IMR-90 (cell line): ENCODE results near the gene TMBIM6. TPM values are rescaled to one million over a fixed set of nuclear protein-coding genes. Genes with fewer than 3 reads are reported as not detected.

Experiments
- ATAC-seq: fragments of 200-7000 bp; cut with Tn5 transposase; 2 replicates; pipeline ENCODE4 v1.9.1; 2020; ENCODE audit warnings: low read depth, mild to moderate bottlenecking, moderate library complexity
- BruUV-seq: library from RNA; stranded (reverse); fragments of 400-500 nt; replicated peaks from 2 replicates; lab custom pipeline; 2021; lab: Mats Ljungman, UMichigan
- CTCF ChIA-PET: fragments of 300-600 bp; formaldehyde crosslinking; extraction: SDS; loops from one replicate; lab custom pipeline; 2021; ENCODE audit warnings: antibody characterized with exemption; lab: Yijun Ruan, JAX
- POLR2A ChIA-PET: fragments of 300-600 bp; sonication (Branson Sonifier 250); formaldehyde crosslinking; loops from one replicate; lab custom pipeline; 2022; ENCODE audit warnings: antibody characterized with exemption; ENCODE audit not compliant: unreplicated experiment; lab: Charles Lee
- DNase-seq: peaks from one replicate; pipeline ENCODE4 v3.0.0; 2013
- H2AFZ ChIP-seq: replicated peaks from 2 replicates; pipeline ENCODE3; 2013; ENCODE audit warnings: low read length, mild to moderate bottlenecking; ENCODE audit not compliant: poor library complexity
- H2AK5ac ChIP-seq: 2 replicates; pipeline ENCODE4 v1.6.1; 2013; ENCODE audit warnings: low read depth, low read length, inconsistent platforms
- H2AK9ac ChIP-seq: replicated peaks from 2 replicates; pipeline ENCODE3; 2013; ENCODE audit warnings: mild to moderate bottlenecking, low read depth, low read length, moderate library complexity; ENCODE audit not compliant: poor library complexity
- H2BK120ac ChIP-seq: 2 replicates; pipeline ENCODE4 v1.6.1; 2013; ENCODE audit warnings: low read depth, low read length, inconsistent platforms
- H2BK15ac ChIP-seq: 3 replicates; pipeline ENCODE4 v1.6.1; 2013; ENCODE audit warnings: low read depth, low read length, inconsistent platforms
- H2BK20ac ChIP-seq: 2 replicates; pipeline ENCODE4 v1.6.1; 2013; ENCODE audit warnings: low read depth, mild to moderate bottlenecking, inconsistent platforms, low read length, moderate library complexity
- H2BK5ac ChIP-seq: 2 replicates; pipeline ENCODE4 v1.6.1; 2013; ENCODE audit warnings: mild to moderate bottlenecking, low read depth, low read length, inconsistent platforms; ENCODE audit not compliant: poor library complexity, severe bottlenecking
- H3K14ac ChIP-seq: replicated peaks from 2 replicates; pipeline ENCODE4 v1.6.1; 2013; ENCODE audit warnings: low read depth, low read length, inconsistent platforms
- H3K18ac ChIP-seq: 2 replicates; pipeline ENCODE4 v1.6.1; 2013; ENCODE audit warnings: low read depth, low read length, control low read depth
- H3K23ac ChIP-seq: 2 replicates; pipeline ENCODE4 v1.6.1; 2013; ENCODE audit warnings: low read depth, low read length, inconsistent platforms
- H3K27ac ChIP-seq: 2 replicates; pipeline ENCODE4 v1.5.1; 2013; ENCODE audit warnings: mild to moderate bottlenecking, control low read depth, low read length; ENCODE audit not compliant: insufficient read depth
- H3K27me3 ChIP-seq: 2 replicates; pipeline ENCODE4 v1.6.1; 2013; ENCODE audit warnings: low read length; ENCODE audit not compliant: control insufficient read depth, insufficient read depth
- H3K36me3 ChIP-seq: 2 replicates; pipeline ENCODE4 v1.6.1; 2013; ENCODE audit warnings: low read length, mixed read lengths; ENCODE audit not compliant: control insufficient read depth, insufficient read depth
- H3K4ac ChIP-seq: 2 replicates; pipeline ENCODE4 v1.6.1; 2013; ENCODE audit warnings: low read depth, low read length, inconsistent platforms
- H3K4me1 ChIP-seq: 2 replicates; pipeline ENCODE4 v1.6.1; 2013; ENCODE audit warnings: low read length, mixed read lengths; ENCODE audit not compliant: control insufficient read depth, insufficient read depth
- H3K4me2 ChIP-seq: 2 replicates; pipeline ENCODE4 v1.6.1; 2013; ENCODE audit warnings: low read depth, mild to moderate bottlenecking, control low read depth, low read length, moderate library complexity
- H3K4me3 ChIP-seq: 2 replicates; pipeline ENCODE4 v1.5.1; 2013; ENCODE audit warnings: low read depth, mild to moderate bottlenecking, control low read depth, low read length, moderate library complexity; ENCODE audit not compliant: insufficient read depth
- H3K56ac ChIP-seq: 2 replicates; pipeline ENCODE4 v1.6.1; 2013; ENCODE audit warnings: low read length, inconsistent platforms; ENCODE audit not compliant: insufficient read depth; ENCODE audit errors: extremely low read depth
- H3K79me1 ChIP-seq, 2 experiments: 2 replicates each; pipeline ENCODE4 v1.6.1; 2013; ENCODE audit warnings: low read length in 2 of 2, inconsistent platforms in 1 of 2, low read depth in 1 of 2
- H3K9ac ChIP-seq: 2 replicates; pipeline ENCODE4 v1.6.1; 2013; ENCODE audit warnings: low read depth, low read length, control low read depth
- H3K9me1 ChIP-seq: 2 replicates; pipeline ENCODE4 v1.6.1; 2013; ENCODE audit warnings: low read length, inconsistent platforms; ENCODE audit not compliant: insufficient read depth
- H3K9me3 ChIP-seq: 2 replicates; pipeline ENCODE4 v1.6.1; 2013; ENCODE audit warnings: low read length; ENCODE audit not compliant: control insufficient read depth, insufficient read depth
- H4K20me1 ChIP-seq: 2 replicates; pipeline ENCODE4 v1.6.1; 2013; ENCODE audit warnings: low read length, inconsistent platforms; ENCODE audit not compliant: insufficient read depth
- H4K5ac ChIP-seq: 2 replicates; pipeline ENCODE4 v1.6.1; 2013; ENCODE audit warnings: mild to moderate bottlenecking, low read depth, low read length, control low read depth
- H4K8ac ChIP-seq, 2 experiments: 2 replicates each; pipeline ENCODE4 v1.6.1; 2013; ENCODE audit warnings: low read depth in 2 of 2, low read length in 2 of 2, control low read depth in 1 of 2, inconsistent platforms in 1 of 2
- H4K91ac ChIP-seq: 2 replicates; pipeline ENCODE4 v1.6.1; 2013; ENCODE audit warnings: low read depth, low read length, inconsistent platforms; ENCODE audit not compliant: insufficient read depth
- BHLHE40 ChIP-seq: fragments of 150-350 bp; IDR thresholded peaks from 2 replicates; pipeline ENCODE4 v1.6.1; 2016; ENCODE audit warnings: mild to moderate bottlenecking, low read depth, low read length
- CHD1 ChIP-seq: IDR thresholded peaks from 2 replicates; pipeline ENCODE4 v1.6.1; 2012; ENCODE audit warnings: low read depth, low read length, improper control_type of control experiment
- FOS ChIP-seq: fragments of 150-350 bp; IDR thresholded peaks from 2 replicates; pipeline ENCODE4 v1.6.1; 2016; ENCODE audit warnings: low read depth, low read length
- MAFK ChIP-seq: IDR thresholded peaks from 2 replicates; pipeline ENCODE4 v1.6.1; 2012; ENCODE audit warnings: low read depth, low read length, improper control_type of control experiment
- MXI1 ChIP-seq: IDR thresholded peaks from 2 replicates; pipeline ENCODE4 v1.6.1; 2012; ENCODE audit warnings: low read depth, mild to moderate bottlenecking, low read length, moderate library complexity, borderline replicate concordance
- RFX5 ChIP-seq: IDR thresholded peaks from 2 replicates; pipeline ENCODE4 v1.8.0; 2012; ENCODE audit warnings: low read depth, mild to moderate bottlenecking, low read length, moderate library complexity
- SMC3 ChIP-seq: fragments of 150-350 bp; IDR thresholded peaks from 2 replicates; pipeline ENCODE4 v1.6.1; 2016; ENCODE audit warnings: low read depth, mild to moderate bottlenecking, antibody characterized with exemption, low read length, moderate library complexity
- WGBS, 2 experiments: methylation state at CpG; one replicate each; pipeline versions ENCODE4 v1.1.5 to v1.1.7; 2013; ENCODE audit warnings: missing lambda C conversion rate in 2 of 2; ENCODE audit not compliant: insufficient read length in 1 of 2; ENCODE audit errors: extremely low coverage in 2 of 2; 5-methylcytosine and 5-hydroxymethylcytosine counted together
- dilution Hi-C: fragments of 300-500 bp; cut with HindIII; formaldehyde crosslinking; loops from one replicate; pipeline ENCODE4 v1.14.3; 2018; ENCODE audit warnings: low sequenced_read_pairs; ENCODE audit not compliant: unreplicated experiment
- in situ Hi-C: fragments of 300-500 bp; cut with MboI; formaldehyde crosslinking; loops from 3 replicates; pipeline ENCODE4 v1.14.3; 2019; ENCODE audit warnings: low sequenced_read_pairs, inconsistent platforms, mixed read lengths
- intact Hi-C: fragments of 100-400 bp; cut with micrococcal nuclease; formaldehyde crosslinking; loops from 2 replicates; pipeline ENCODE4 v1.10.0; 2022
- polyA plus RNA-seq, 3 experiments: library from polyadenylated mRNA; depleted of rRNA; stranded (reverse); fragments of >200 nt; gene quantifications; 2 replicates each; pipeline ENCODE4 v1.2.3, GENCODE V29; 2012; ENCODE audit warnings: low replicate concordance in 1 of 3
- total RNA-seq: library from RNA; depleted of rRNA; stranded (reverse); fragments of >200 nt; gene quantifications from 2 replicates; pipeline ENCODE4 v1.2.3, GENCODE V29; 2012
- TF ChIP-seq, protein P1 (sequence below): fragments of 150-350 bp; IDR thresholded peaks from 2 replicates; pipeline ENCODE4 v1.6.1; 2017; ENCODE audit warnings: mild to moderate bottlenecking, antibody characterized with exemption, low read length, low read depth
- TF ChIP-seq, protein P2 (sequence below): conservative IDR thresholded peaks from 2 replicates; pipeline ENCODE4 v1.5.1; 2012; ENCODE audit warnings: mild to moderate bottlenecking, low read depth, low read length, improper control_type of control experiment

The TMBIM6 gene
- total and polyA plus RNA-seq, 2 of the 4 experiments (the other 2 are of a cell fraction), result 255 to 285 TPM

DNA sequence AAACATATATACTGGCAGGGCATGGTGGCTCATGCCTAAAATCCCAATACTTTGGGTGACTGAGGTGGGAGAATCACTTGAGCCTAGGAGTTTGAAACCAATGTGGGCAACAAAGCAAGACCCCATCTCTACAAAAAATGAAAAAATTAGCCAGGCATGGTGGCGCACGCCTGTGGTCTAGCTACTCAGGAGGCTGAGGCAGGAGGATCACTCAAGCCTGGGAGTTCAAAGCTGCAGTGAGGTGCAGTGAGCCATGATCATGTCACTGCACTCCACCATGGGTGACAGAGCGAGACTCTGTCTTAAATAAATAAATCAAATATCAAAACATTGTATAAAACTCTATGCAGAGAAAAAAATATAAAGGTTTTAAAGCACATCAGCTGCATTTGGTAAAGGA, 39.3 kb upstream of the TMBIM6 start:
- Histone ChIP-seq H3K4ac (no peak overlapping the region), H2BK5ac (no peak overlapping the region), H2AFZ (no peak overlapping the region), H4K5ac (no peak overlapping the region), H3K14ac (no peak overlapping the region), H3K4me1 (peaks cover 33% of the 10 kb centered on the region), H2BK20ac (no peak overlapping the region), H3K56ac (no peak overlapping the region), H2BK15ac (no peak overlapping the region), H2AK9ac (no peak overlapping the region), H3K27me3 (no peaks in the 10 kb centered on the region), H3K4me3 (no peak overlapping the region), H3K36me3 (no peaks in the 10 kb centered on the region), H3K18ac (no peak overlapping the region), H3K4me2 (no peak overlapping the region), H4K8ac (no peak overlapping the region), H2BK120ac (no peak overlapping the region), H3K9ac (no peak overlapping the region), H3K9me1 (peaks cover 27% of the 10 kb centered on the region), H3K23ac (no peak overlapping the region), H3K9me3 (no peaks in the 10 kb centered on the region), H2AK5ac (no peak overlapping the region), H3K27ac (no peak overlapping the region), H3K79me1 (peaks cover 18 to 70% of the 10 kb centered on the region in 2 experiments), H4K91ac (no peak overlapping the region), H4K20me1 (peaks cover 41% of the 10 kb centered on the region)
- no peak for ATAC-seq
- no peak for TF ChIP-seq CHD1
- TF ChIP-seq RFX5, result no peak
- TF ChIP-seq BHLHE40, result no peak
- no peak for TF ChIP-seq MXI1
- TF ChIP-seq SMC3, result no peak
- TF ChIP-seq, protein P1, sequence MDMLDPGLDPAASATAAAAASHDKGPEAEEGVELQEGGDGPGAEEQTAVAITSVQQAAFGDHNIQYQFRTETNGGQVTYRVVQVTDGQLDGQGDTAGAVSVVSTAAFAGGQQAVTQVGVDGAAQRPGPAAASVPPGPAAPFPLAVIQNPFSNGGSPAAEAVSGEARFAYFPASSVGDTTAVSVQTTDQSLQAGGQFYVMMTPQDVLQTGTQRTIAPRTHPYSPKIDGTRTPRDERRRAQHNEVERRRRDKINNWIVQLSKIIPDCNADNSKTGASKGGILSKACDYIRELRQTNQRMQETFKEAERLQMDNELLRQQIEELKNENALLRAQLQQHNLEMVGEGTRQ, result no peak
- no peak for TF ChIP-seq FOS
- TF ChIP-seq MAFK, result no peak
- TF ChIP-seq, protein P2, sequence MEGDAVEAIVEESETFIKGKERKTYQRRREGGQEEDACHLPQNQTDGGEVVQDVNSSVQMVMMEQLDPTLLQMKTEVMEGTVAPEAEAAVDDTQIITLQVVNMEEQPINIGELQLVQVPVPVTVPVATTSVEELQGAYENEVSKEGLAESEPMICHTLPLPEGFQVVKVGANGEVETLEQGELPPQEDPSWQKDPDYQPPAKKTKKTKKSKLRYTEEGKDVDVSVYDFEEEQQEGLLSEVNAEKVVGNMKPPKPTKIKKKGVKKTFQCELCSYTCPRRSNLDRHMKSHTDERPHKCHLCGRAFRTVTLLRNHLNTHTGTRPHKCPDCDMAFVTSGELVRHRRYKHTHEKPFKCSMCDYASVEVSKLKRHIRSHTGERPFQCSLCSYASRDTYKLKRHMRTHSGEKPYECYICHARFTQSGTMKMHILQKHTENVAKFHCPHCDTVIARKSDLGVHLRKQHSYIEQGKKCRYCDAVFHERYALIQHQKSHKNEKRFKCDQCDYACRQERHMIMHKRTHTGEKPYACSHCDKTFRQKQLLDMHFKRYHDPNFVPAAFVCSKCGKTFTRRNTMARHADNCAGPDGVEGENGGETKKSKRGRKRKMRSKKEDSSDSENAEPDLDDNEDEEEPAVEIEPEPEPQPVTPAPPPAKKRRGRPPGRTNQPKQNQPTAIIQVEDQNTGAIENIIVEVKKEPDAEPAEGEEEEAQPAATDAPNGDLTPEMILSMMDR, result no peak
- ChIA-PET CTCF (interaction anchor here (0.6 to 3.6 kb wide), 2 partner anchors 15 to 29 kb away, joined by 3 to 13 read pairs; no protein-coding TSS in a partner anchor), POLR2A (no interaction called here)
- in situ Hi-C loops (no loop called here), intact Hi-C loops (no loop called here), dilution Hi-C loops (no loop called here)
- DNase-seq, result no peak
- WGBS, 2 experiments, result no CpG with 5 or more reads among the region's 3 CpGs
- no TSS peak for BruUV-seq
